ENCODE data around the gene IPCEF1. TPM values are rescaled to one million over a fixed set of nuclear protein-coding genes. Genes with fewer than 3 reads are reported as not detected.
"Not testable (repeated sequence)": the region's sequence is repeated elsewhere in the genome, so short reads cannot be mapped to it uniquely, and the experiment has no call there.

The IPCEF1 gene
- total RNA-seq, 2 experiments from 2014 or later: 23.6 to 24.3 TPM

DNA sequence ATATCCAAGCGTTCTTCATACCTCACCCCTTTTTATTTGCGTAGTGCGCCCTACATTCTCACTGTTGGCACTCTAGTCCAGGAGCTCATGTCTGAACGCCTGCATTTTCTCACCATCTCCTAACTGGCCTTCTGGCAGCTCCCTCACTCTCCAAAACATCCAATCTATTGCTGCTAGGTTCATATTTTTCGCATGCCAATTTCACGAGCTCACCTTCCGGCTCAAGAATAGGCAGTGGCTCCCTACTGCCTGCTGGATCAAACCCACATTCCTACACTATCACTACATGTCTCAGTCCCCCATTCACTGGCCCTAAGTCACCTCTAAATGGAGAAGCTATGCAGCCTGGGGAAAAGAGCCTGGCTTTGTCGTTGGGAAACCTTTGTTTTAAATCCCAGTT is 115.0 kb downstream of the IPCEF1 start:
- H3K4me1 Mint-ChIP-seq (ENCODE audit: low read depth): peaks cover 67% of the 10 kb centered on the region
- TF ChIP-seq, protein P1, sequence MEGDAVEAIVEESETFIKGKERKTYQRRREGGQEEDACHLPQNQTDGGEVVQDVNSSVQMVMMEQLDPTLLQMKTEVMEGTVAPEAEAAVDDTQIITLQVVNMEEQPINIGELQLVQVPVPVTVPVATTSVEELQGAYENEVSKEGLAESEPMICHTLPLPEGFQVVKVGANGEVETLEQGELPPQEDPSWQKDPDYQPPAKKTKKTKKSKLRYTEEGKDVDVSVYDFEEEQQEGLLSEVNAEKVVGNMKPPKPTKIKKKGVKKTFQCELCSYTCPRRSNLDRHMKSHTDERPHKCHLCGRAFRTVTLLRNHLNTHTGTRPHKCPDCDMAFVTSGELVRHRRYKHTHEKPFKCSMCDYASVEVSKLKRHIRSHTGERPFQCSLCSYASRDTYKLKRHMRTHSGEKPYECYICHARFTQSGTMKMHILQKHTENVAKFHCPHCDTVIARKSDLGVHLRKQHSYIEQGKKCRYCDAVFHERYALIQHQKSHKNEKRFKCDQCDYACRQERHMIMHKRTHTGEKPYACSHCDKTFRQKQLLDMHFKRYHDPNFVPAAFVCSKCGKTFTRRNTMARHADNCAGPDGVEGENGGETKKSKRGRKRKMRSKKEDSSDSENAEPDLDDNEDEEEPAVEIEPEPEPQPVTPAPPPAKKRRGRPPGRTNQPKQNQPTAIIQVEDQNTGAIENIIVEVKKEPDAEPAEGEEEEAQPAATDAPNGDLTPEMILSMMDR (IDR thresholded peaks at IDR 0.05): no peak

DNA sequence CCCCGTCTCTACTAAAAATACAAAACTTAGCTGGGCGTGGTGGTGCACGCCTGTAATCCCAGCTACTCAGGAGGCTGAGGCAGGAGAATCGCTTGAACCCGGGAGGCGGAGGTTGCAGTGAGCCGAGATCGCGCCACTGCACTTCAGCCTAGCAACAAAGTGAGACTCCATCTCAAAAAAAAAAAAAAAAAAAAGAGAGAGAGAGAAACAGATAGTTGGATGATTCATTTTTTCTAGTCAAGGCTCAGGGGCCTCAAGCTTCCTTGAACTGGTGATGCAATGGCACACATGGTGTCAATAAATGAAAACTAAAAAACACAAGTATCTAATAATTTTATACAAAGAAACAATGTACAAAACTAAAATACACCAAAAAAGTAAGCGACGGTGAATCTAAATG is 115.5 kb downstream of the IPCEF1 start:
- H3K9me3 Mint-ChIP-seq, H3K27me3 Mint-ChIP-seq: not testable (repeated sequence)
- POLR2A ChIA-PET: interaction anchor here (0.8 to 5.8 kb wide), 4 partner anchors 10 to 85 kb away, joined by 3 to 60 read pairs (median 4); no protein-coding TSS in a partner anchor
- ATAC-seq: peak; percentile 46
- H3K4me3 Mint-ChIP-seq: peak overlapping the region; percentile 55
- peaks cover 44% of the 10 kb centered on the region for H3K36me3 Mint-ChIP-seq (ENCODE audit: low read depth)
- H3K27ac Mint-ChIP-seq: peak overlapping the region; percentile 99
- intact Hi-C loops (cut with micrococcal nuclease): loop anchor here (5.0 kb wide), 1 partner anchor 111 kb away; no protein-coding TSS in a partner anchor
- H3K4me1 Mint-ChIP-seq (ENCODE audit: low read depth): peaks cover 71% of the 10 kb centered on the region
- peak; percentile 66 for DNase-seq
- CTCF ChIA-PET: interaction anchor here (1.0 to 3.6 kb wide), 5 partner anchors 9 to 35 kb away, joined by 3 to 16 read pairs (median 6); no protein-coding TSS in a partner anchor

More for the DNA sequence above, 115.0 kb downstream of the IPCEF1 start:
- H3K9me3 Mint-ChIP-seq: peaks cover 9% of the 10 kb centered on the region
- ATAC-seq (no peak), DNase-seq (no peak)
- peak overlapping the region; percentile 99 for H3K27ac Mint-ChIP-seq
- H3K27me3 Mint-ChIP-seq: no peaks in the 10 kb centered on the region
- H3K4me3 Mint-ChIP-seq: peak overlapping the region; percentile 51
- intact Hi-C loops (cut with micrococcal nuclease): loop anchor here (5.0 kb wide), 1 partner anchor 111 kb away; no protein-coding TSS in a partner anchor
- peaks cover 46% of the 10 kb centered on the region for H3K36me3 Mint-ChIP-seq (ENCODE audit: low read depth)
- ChIA-PET CTCF (interaction anchor here (0.6 to 3.6 kb wide), 7 partner anchors 9 to 87 kb away, joined by 3 to 16 read pairs (median 5); no protein-coding TSS in a partner anchor), POLR2A (interaction anchor here (0.5 to 5.8 kb wide), 5 partner anchors 11 to 85 kb away, joined by 3 to 60 read pairs (median 4); no protein-coding TSS in a partner anchor)

DNA sequence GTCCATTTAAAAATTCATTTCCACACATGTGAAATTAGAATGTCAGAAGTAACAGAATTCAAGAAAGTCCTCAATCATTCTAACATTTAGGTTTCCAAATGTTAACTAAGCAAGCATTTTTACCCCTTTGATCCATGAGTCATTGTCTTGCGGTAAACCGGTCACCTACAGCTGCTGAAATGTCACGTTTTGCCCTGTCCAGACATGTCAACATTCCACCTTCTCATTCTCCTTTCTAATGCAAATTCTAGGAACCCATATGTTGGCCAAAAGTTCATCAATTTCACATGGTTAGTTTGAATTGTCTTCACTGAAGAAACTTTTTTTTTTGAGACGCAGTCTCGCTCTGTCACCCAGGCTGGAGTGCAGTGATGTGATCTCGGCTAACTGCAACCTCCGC is 117.2 kb downstream of the IPCEF1 start:
- CTCF ChIA-PET: interaction anchor here (1.3 to 1.6 kb wide), 3 partner anchors 7 to 38 kb away, joined by 3 to 4 read pairs (median 3); no protein-coding TSS in a partner anchor
- H3K36me3 Mint-ChIP-seq (ENCODE audit: low read depth): peaks cover 36% of the 10 kb centered on the region

DNA sequence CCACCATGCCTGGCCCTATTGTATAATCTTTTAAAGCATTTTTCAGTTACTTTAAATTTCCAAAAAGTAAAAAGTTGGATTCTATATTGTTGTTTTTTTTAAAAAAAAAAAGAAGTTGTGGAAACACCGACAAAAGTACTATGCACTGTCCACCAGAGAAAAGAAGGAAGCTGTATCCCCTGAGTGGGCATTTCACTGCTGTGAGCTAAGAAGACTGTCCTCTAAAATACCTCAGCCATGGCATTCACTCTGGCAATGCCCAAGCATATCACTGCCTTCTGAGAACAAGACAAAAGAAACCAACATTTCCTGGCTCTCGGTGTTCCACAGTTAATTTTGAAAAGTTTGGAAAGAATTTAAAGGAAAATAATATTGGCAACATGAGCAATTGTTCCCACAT is 117.8 kb downstream of the IPCEF1 start:
- peaks cover 9% of the 10 kb centered on the region for H3K9me3 Mint-ChIP-seq
- peaks cover 34% of the 10 kb centered on the region for H3K36me3 Mint-ChIP-seq (ENCODE audit: low read depth)
- H3K27me3 Mint-ChIP-seq: no peaks in the 10 kb centered on the region
- DNase-seq: no peak
- TF ChIP-seq, protein P1 (IDR thresholded peaks at IDR 0.05): no peak
- H3K4me1 Mint-ChIP-seq (ENCODE audit: low read depth): peaks cover 74% of the 10 kb centered on the region
- POLR2A ChIA-PET: interaction anchor here (0.9 kb wide), 1 partner anchor 10 kb away, joined by 3 read pairs; no protein-coding TSS in a partner anchor
- peak overlapping the region; percentile 20 for H3K4me3 Mint-ChIP-seq
- no peak for ATAC-seq
- peak overlapping the region; percentile 83 for H3K27ac Mint-ChIP-seq
- intact Hi-C loops (cut with micrococcal nuclease): no loop called here
- CTCF ChIA-PET: interaction anchor here (1.3 to 1.6 kb wide), 2 partner anchors 8 to 39 kb away, joined by 3 to 4 read pairs; no protein-coding TSS in a partner anchor

More for the DNA sequence above, 117.2 kb downstream of the IPCEF1 start:
- POLR2A ChIA-PET: interaction anchor here (0.9 kb wide), 1 partner anchor 10 kb away, joined by 3 read pairs; no protein-coding TSS in a partner anchor
- H3K27me3 Mint-ChIP-seq: no peaks in the 10 kb centered on the region
- DNase-seq (peak; percentile 65), ATAC-seq (peak; percentile 38)
- H3K27ac Mint-ChIP-seq: peak overlapping the region; percentile 83
- H3K4me3 Mint-ChIP-seq: peak overlapping the region; percentile 57
- intact Hi-C loops (cut with micrococcal nuclease): no loop called here
- TF ChIP-seq, protein P1 (IDR thresholded peaks at IDR 0.05): no peak
- H3K4me1 Mint-ChIP-seq (ENCODE audit: low read depth): peaks cover 74% of the 10 kb centered on the region
- H3K9me3 Mint-ChIP-seq: peaks cover 9% of the 10 kb centered on the region

DNA sequence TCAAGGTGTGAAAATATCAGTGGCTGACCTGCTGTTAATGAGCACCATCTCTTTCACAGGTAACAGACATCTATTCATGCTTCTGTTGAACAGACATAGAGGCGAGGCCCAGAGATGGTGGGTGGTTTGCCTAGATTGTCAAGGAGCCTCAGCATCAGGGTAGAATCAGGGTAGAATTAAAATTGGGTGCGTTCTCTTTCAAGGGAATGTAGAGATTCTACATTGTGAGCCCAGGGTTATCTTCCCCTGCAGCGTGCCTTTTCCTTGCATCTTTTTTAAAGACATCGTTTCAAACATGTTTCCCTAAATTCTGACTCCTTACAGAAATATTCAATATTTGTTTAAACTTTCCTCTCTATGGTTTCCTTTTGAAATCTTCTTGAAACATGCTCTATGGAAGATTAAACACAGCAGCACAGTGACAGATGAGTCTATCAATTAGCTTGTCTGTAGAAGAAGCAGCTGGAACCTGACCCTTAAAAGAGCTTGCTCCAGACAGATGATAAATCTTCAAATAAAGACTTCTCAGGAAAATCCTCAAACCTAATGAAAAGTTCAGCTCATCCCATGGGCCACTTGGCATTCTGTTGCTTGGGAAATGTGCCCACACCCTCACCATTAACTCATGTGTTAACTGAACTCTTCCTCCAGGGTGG is 119.8 kb downstream of the IPCEF1 start:
- intact Hi-C loops (cut with micrococcal nuclease): no loop called here
- ATAC-seq: no peak
- TF ChIP-seq, protein P1 (IDR thresholded peaks at IDR 0.05): no peak
- ChIA-PET POLR2A (interaction anchor here (1.0 to 1.4 kb wide), 2 partner anchors 11 to 13 kb away, joined by 3 read pairs; no protein-coding TSS in a partner anchor), CTCF (interaction anchor here (0.8 to 1.7 kb wide), 5 partner anchors 9 to 83 kb away, joined by 3 to 9 read pairs (median 4); no protein-coding TSS in a partner anchor)
- Mint-ChIP-seq H3K27ac (peak overlapping the region; percentile 30), H3K36me3 (ENCODE audit: low read depth) (peaks cover 14% of the 10 kb centered on the region), H3K4me1 (ENCODE audit: low read depth) (peaks cover 74% of the 10 kb centered on the region), H3K27me3 (no peaks in the 10 kb centered on the region), H3K4me3 (no peak overlapping the region), H3K9me3 (no peaks in the 10 kb centered on the region)
- no peak for DNase-seq

All from activated CD8-positive, alpha-beta T cell treated with anti-CD3 and anti-CD28 coated beads for 36 hours (primary cell).